Left ventricle myocardium inferior (tissue), 1 donor: Measurements from ENCODE around the gene PLAC1. TPM values are rescaled to one million over a fixed set of nuclear protein-coding genes. Genes with fewer than 3 reads are reported as not detected.

ENCODE experiments used
- DNase-seq: peaks from one replicate; pipeline ENCODE4 v3.0.0-alpha.2; 2020
- H3K27ac ChIP-seq: fragments of 200-600 bp; replicated peaks from 2 replicates; pipeline ENCODE4 v1.8.0; 2021
- H3K27me3 ChIP-seq: fragments of 200-600 bp; 2 replicates; pipeline ENCODE4 v1.8.0; 2021; ENCODE audit warnings: low read depth
- H3K36me3 ChIP-seq: fragments of 200-600 bp; 2 replicates; pipeline ENCODE4 v1.8.0; 2021
- H3K4me1 ChIP-seq: fragments of 200-600 bp; 2 replicates; pipeline ENCODE4 v1.8.0; 2021
- H3K4me3 ChIP-seq: fragments of 200-600 bp; 2 replicates; pipeline ENCODE4 v1.8.0; 2021; ENCODE audit warnings: mild to moderate bottlenecking, moderate library complexity
- H3K9me3 ChIP-seq: fragments of 200-600 bp; replicated peaks from 2 replicates; pipeline ENCODE4 v1.8.0; 2021
- CTCF ChIP-seq: fragments of 200-600 bp; IDR thresholded peaks from 2 replicates; pipeline ENCODE4 v1.8.0; 2021; ENCODE audit warnings: antibody characterized with exemption, mild to moderate bottlenecking, borderline replicate concordance
- intact Hi-C: fragments of 100-400 bp; cut with micrococcal nuclease; formaldehyde crosslinking; loops from one replicate; pipeline ENCODE4 v1.11.0; 2022
- total RNA-seq: library from RNA; stranded (reverse); fragmentation: NEBNext Ultra II Directional; extraction: Animal tissue kit (Norgen Biotek cat#: 25700); gene quantifications from one replicate; pipeline ENCODE4 v1.2.1, GENCODE V29; 2021
- donor health status: DM: no; HTN: yes; CAD: no; lungs with severe emphysema.

PLAC1 gene
- total RNA-seq, 1 donor from 2014 or later, result not detected

GRCh38 chrX:134613396-134613795, 44.9 kb downstream of the PLAC1 start:
- H3K27me3 ChIP-seq, result no peaks in the 10 kb centered on the region
- TF ChIP-seq CTCF, result no peak
- no peaks in the 10 kb centered on the region for H3K4me1 ChIP-seq
- no peak overlapping the region for H3K4me3 ChIP-seq
- H3K9me3 ChIP-seq, result no peaks in the 10 kb centered on the region
- intact Hi-C loops, result no loop called here
- DNase-seq, result no peak
- no peaks in the 10 kb centered on the region for H3K36me3 ChIP-seq
- H3K27ac ChIP-seq, result no peak overlapping the region

- Histone ChIP-seq H3K4me1 (peaks cover 14% of the 10 kb centered on the region), H3K27ac (no peak overlapping the region), H3K36me3 (no peaks in the 10 kb centered on the region), H3K9me3 (no peaks in the 10 kb centered on the region), H3K27me3 (no peaks in the 10 kb centered on the region), H3K4me3 (no peak overlapping the region)
- DNase-seq, result no peak
- TF ChIP-seq CTCF, result no peak
- intact Hi-C loops, result no loop called here
These were observed 50.1 kb downstream of the PLAC1 start for GRCh38 chrX:134608153-134608552.

GRCh38 chrX:134607523-134607922, 50.7 kb downstream of the PLAC1 start:
- DNase-seq, result no peak
- Histone ChIP-seq H3K27ac (no peak overlapping the region), H3K27me3 (no peaks in the 10 kb centered on the region), H3K4me1 (peaks cover 14% of the 10 kb centered on the region), H3K9me3 (peaks cover 1% of the 10 kb centered on the region), H3K36me3 (no peaks in the 10 kb centered on the region), H3K4me3 (no peak overlapping the region)
- no peak for TF ChIP-seq CTCF
- intact Hi-C loops, result no loop called here

GRCh38 chrX:134604701-134605311, 53.5 kb downstream of the PLAC1 start:
- Histone ChIP-seq H3K4me1 (peaks cover 14% of the 10 kb centered on the region), H3K4me3 (no peak overlapping the region), H3K9me3 (peaks cover 5% of the 10 kb centered on the region), H3K27ac (peak overlapping the region; percentile 30), H3K36me3 (no peaks in the 10 kb centered on the region), H3K27me3 (no peaks in the 10 kb centered on the region)
- peak; percentile 14 for DNase-seq
- no peak for TF ChIP-seq CTCF
- intact Hi-C loops, result no loop called here

- DNase-seq, result no peak
- peaks cover 5% of the 10 kb centered on the region for H3K9me3 ChIP-seq
- no peaks in the 10 kb centered on the region for H3K27me3 ChIP-seq
- H3K4me1 ChIP-seq, result peaks cover 14% of the 10 kb centered on the region
- H3K36me3 ChIP-seq, result no peaks in the 10 kb centered on the region
- intact Hi-C loops, result no loop called here
- no peak for TF ChIP-seq CTCF
- H3K27ac ChIP-seq, result peak overlapping the region; percentile 30
- no peak overlapping the region for H3K4me3 ChIP-seq
These were observed 54.2 kb downstream of the PLAC1 start for GRCh38 chrX:134603806-134604700.
